DOHH2 (cell line): ENCODE results near the gene FAM78B.

Experiments used
- H3F3A ChIP-seq: fragments of 200-600 bp; sonication (generic), shearing (Covaris generic); 2 replicates; pipeline ENCODE4 v1.6.0; 2016; ENCODE audit warnings: antibody characterized with exemption, mild to moderate bottlenecking; ENCODE audit not compliant: control insufficient read depth, insufficient read depth
- H3K27ac ChIP-seq: fragments of 200-600 bp; sonication (generic); 2 replicates; pipeline ENCODE4 v1.5.1; 2014; ENCODE audit warnings: low read depth, mild to moderate bottlenecking, low read length, moderate library complexity
- H3K27me3 ChIP-seq: fragments of 200-600 bp; sonication (generic); 2 replicates; pipeline ENCODE4 v1.6.1; 2014; ENCODE audit warnings: mild to moderate bottlenecking, low read length, mixed read lengths; ENCODE audit not compliant: control insufficient read depth
- H3K36me3 ChIP-seq: fragments of 200-600 bp; sonication (generic); 2 replicates; pipeline ENCODE4 v1.6.1; 2014; ENCODE audit warnings: mild to moderate bottlenecking, low read length, moderate library complexity, mixed read lengths; ENCODE audit not compliant: control insufficient read depth
- H3K4me1 ChIP-seq: fragments of 200-600 bp; sonication (generic); 2 replicates; pipeline ENCODE4 v1.6.1; 2014; ENCODE audit warnings: mild to moderate bottlenecking, low read length, mixed read lengths; ENCODE audit not compliant: control insufficient read depth
- H3K4me2 ChIP-seq: fragments of 200-600 bp; sonication (generic); 2 replicates; pipeline ENCODE4 v1.6.0; 2014; ENCODE audit warnings: mild to moderate bottlenecking, low read length, moderate library complexity
- H3K4me3 ChIP-seq: fragments of 200-600 bp; sonication (generic); 2 replicates; pipeline ENCODE4 v1.5.1; 2014; ENCODE audit warnings: mild to moderate bottlenecking, low read length, mixed read lengths
- H3K79me2 ChIP-seq: fragments of 200-600 bp; sonication (generic); 2 replicates; pipeline ENCODE4 v1.6.1; 2014; ENCODE audit warnings: mild to moderate bottlenecking, low read length, mixed read lengths; ENCODE audit not compliant: control insufficient read depth
- H3K9me2 ChIP-seq: fragments of 200-600 bp; sonication (generic); replicated peaks from 2 replicates; pipeline ENCODE4 v1.6.1; 2014; ENCODE audit warnings: mild to moderate bottlenecking, low read length, mixed read lengths; ENCODE audit not compliant: control insufficient read depth
- H3K9me3 ChIP-seq: fragments of 200-600 bp; sonication (generic); 2 replicates; pipeline ENCODE4 v1.6.1; 2014; ENCODE audit warnings: antibody characterized with exemption, low read length, mixed read lengths; ENCODE audit not compliant: control insufficient read depth, insufficient read depth
- H4K20me1 ChIP-seq: fragments of 200-600 bp; sonication (generic); 2 replicates; pipeline ENCODE4 v1.6.0; 2014; ENCODE audit warnings: low read depth, mild to moderate bottlenecking, antibody characterized with exemption, low read length, moderate library complexity; ENCODE audit not compliant: control insufficient read depth, insufficient read depth
- CTCF ChIP-seq: fragments of 200-600 bp; sonication (generic); IDR thresholded peaks from one replicate; pipeline ENCODE4 v1.5.1; 2014; ENCODE audit warnings: antibody characterized with exemption, mild to moderate bottlenecking, low read depth, low read length; ENCODE audit not compliant: poor library complexity, severe bottlenecking
- EZH2phosphoT487 ChIP-seq: fragments of 200-600 bp; sonication (generic); IDR thresholded peaks from 2 replicates; pipeline ENCODE4 v1.6.1; 2017; ENCODE audit warnings: borderline replicate concordance, mild to moderate bottlenecking, antibody characterized with exemption, low read length, moderate library complexity, mixed read lengths

The FAM78B gene

GRCh38 chr1:166129006-166129405 is 37.8 kb downstream of the FAM78B start:
- Histone ChIP-seq H3K36me3 (no peaks in the 10 kb centered on the region), H3K4me2 (no peak overlapping the region)

GRCh38 chr1:166128195-166128594 is 38.6 kb downstream of the FAM78B start:
- Histone ChIP-seq H3K4me2 (no peak overlapping the region), H3K36me3 (no peaks in the 10 kb centered on the region), H3K4me1 (peaks cover 7% of the 10 kb centered on the region), H3K9me3 (no peaks in the 10 kb centered on the region), H3K27ac (no peak overlapping the region), H3K27me3 (no peaks in the 10 kb centered on the region), H3K4me3 (no peak overlapping the region), H3F3A (no peaks in the 10 kb centered on the region), H4K20me1 (no peaks in the 10 kb centered on the region), H3K9me2 (no peaks in the 10 kb centered on the region), H3K79me2 (no peaks in the 10 kb centered on the region)
- TF ChIP-seq EZH2phosphoT487 (no peak), CTCF (no peak)

More at GRCh38 chr1:166129006-166129405, 37.8 kb downstream of the FAM78B start:
- H3K4me1 ChIP-seq = peaks cover 7% of the 10 kb centered on the region
- no peaks in the 10 kb centered on the region for H3K79me2 ChIP-seq
- no peaks in the 10 kb centered on the region for H3K9me3 ChIP-seq
- no peak overlapping the region for H3K27ac ChIP-seq
- no peak overlapping the region for H3K4me3 ChIP-seq
- H3K27me3 ChIP-seq = no peaks in the 10 kb centered on the region
- H4K20me1 ChIP-seq = no peaks in the 10 kb centered on the region
- no peak for TF ChIP-seq CTCF
- TF ChIP-seq EZH2phosphoT487 = no peak
- H3K9me2 ChIP-seq = no peaks in the 10 kb centered on the region
- no peaks in the 10 kb centered on the region for H3F3A ChIP-seq

- H3F3A ChIP-seq = no peaks in the 10 kb centered on the region
- no peaks in the 10 kb centered on the region for H3K79me2 ChIP-seq
- H3K9me2 ChIP-seq = no peaks in the 10 kb centered on the region
Observed at GRCh38 chr1:166127003-166127402, 39.8 kb downstream of the FAM78B start.

More at GRCh38 chr1:166127003-166127402, 39.8 kb downstream of the FAM78B start:
- Histone ChIP-seq H3K4me2 (no peak overlapping the region), H3K36me3 (no peaks in the 10 kb centered on the region), H3K27me3 (no peaks in the 10 kb centered on the region), H3K9me3 (no peaks in the 10 kb centered on the region), H3K27ac (no peak overlapping the region), H4K20me1 (no peaks in the 10 kb centered on the region), H3K4me3 (no peak overlapping the region), H3K4me1 (peaks cover 7% of the 10 kb centered on the region)
- TF ChIP-seq EZH2phosphoT487 (no peak), CTCF (no peak)
